GM19025 (cell line): ENCODE data around the gene MAPK4.

ENCODE experiments used
- ATAC-seq: cut with Tn5 transposase; IDR thresholded peaks from one replicate; pipeline ENCODE4 v1.9.1; 2021; ENCODE audit warnings: mild to moderate bottlenecking, low read depth, moderate library complexity; ENCODE audit not compliant: unreplicated experiment

Gene MAPK4

GRCh38 chr18:50647792-50648191 is 87.9 kb downstream of the MAPK4 start:
- ATAC-seq = no peak

GRCh38 chr18:50649821-50650220 is 89.9 kb downstream of the MAPK4 start:
- no peak for ATAC-seq

- ATAC-seq = no peak
Measured at GRCh38 chr18:50651334-50651733, 91.4 kb downstream of the MAPK4 start.

GRCh38 chr18:50653402-50654093 is 93.7 kb downstream of the MAPK4 start:
- no peak for ATAC-seq

- ATAC-seq = no peak
Measured at GRCh38 chr18:50654211-50654610, 94.3 kb downstream of the MAPK4 start.

GRCh38 chr18:50654658-50655550 is 95.0 kb downstream of the MAPK4 start:
- ATAC-seq = no peak

- no peak for ATAC-seq
Measured at GRCh38 chr18:50656396-50656795, 96.5 kb downstream of the MAPK4 start.

GRCh38 chr18:50656841-50657470 is 97.1 kb downstream of the MAPK4 start:
- no peak for ATAC-seq

- ATAC-seq = no peak
Measured at GRCh38 chr18:50658601-50659000, 98.7 kb downstream of the MAPK4 start.

GRCh38 chr18:50659091-50660003 is 99.5 kb downstream of the MAPK4 start:
- ATAC-seq = no peak

- ATAC-seq = no peak
Measured at GRCh38 chr18:50661013-50661412, 101.1 kb downstream of the MAPK4 start.

- ATAC-seq = no peak
Measured at GRCh38 chr18:50662177-50662576, 102.3 kb downstream of the MAPK4 start.

- no peak for ATAC-seq
Measured at GRCh38 chr18:50662775-50663383, 103.0 kb downstream of the MAPK4 start.

- no peak for ATAC-seq
Measured at GRCh38 chr18:50663626-50664441, 103.9 kb downstream of the MAPK4 start.

GRCh38 chr18:50665015-50665414 is 105.1 kb downstream of the MAPK4 start:
- no peak for ATAC-seq

GRCh38 chr18:50665519-50665918 is 105.6 kb downstream of the MAPK4 start:
- ATAC-seq = no peak

- no peak for ATAC-seq
Measured at GRCh38 chr18:50666536-50666935, 106.6 kb downstream of the MAPK4 start.

GRCh38 chr18:50671376-50671775 is 111.5 kb downstream of the MAPK4 start:
- no peak for ATAC-seq
